HuH-7.5 (cell line): ENCODE data around the gene PLCG1.

Experiments used
- DNase-seq: peaks from one replicate; pipeline ENCODE4 v3.0.0; 2011; ENCODE audit warnings: low spot score

PLCG1 gene

GRCh38 chr20:41142919-41143318 lies 5.6 kb downstream of the PLCG1 start:
- DNase-seq = no peak

DNA sequence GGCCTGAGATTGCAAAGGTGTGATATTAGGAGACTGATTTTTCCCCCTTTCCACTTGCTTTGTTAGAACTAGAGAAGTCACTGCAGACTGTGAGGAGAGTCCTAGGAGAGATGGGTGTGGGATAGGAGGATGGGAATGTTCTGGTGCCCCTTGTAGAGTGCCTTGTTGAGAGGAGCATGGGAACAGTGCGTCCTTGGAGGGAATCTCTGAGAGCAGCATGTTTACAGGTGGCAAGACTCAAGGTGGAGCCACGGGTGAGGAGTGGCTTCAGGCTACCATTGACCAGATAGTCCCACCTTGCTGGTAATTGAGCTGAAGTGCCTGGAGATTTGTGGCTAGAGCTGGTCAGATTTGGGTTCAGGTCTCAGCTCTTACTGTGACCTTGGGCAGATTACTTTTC lies 6.0 kb downstream of the PLCG1 start:
- no peak for DNase-seq

GRCh38 chr20:41145317-41145716 lies 8.0 kb downstream of the PLCG1 start:
- DNase-seq = no peak

DNA sequence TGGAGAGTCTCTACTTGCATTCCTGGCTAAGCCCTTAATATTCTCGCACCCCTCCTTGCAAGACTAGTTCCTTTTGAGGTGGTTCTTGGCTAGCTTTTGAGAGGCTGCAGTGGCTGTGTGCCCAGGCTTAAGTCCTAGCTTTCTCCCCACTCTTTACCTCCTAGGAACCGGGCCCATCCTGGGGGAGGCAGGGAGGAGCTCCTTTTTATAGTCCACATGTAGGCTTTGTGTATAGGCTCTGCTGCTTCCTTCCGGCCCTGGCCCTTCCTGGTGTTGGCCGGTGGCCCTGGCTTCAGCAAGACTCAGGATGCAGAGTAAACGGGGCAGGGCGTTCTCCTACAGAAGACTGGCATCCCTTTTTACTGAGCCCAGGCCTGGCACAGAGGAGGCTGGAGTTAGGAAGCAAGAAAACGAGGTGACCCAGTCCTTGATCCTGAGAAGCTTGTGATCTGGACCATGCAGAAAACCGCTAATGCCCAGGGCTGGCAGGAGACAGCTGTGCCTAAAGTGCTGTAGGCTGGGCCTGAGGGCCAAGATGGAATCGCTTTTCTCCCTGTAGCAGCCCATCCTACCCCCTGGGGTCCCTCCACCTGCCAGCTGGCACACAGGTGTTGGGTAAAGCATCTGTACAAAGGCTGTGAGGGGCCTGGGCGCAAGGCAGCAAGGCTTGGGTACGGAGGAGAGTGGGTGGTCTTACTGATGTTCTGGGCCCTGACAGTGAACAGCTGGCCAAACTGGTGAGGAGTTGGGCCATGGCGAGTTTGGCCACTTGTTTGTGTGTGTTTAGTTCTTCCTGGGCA lies 8.7 kb downstream of the PLCG1 start:
- no peak for DNase-seq

GRCh38 chr20:41147767-41148191 lies 10.4 kb downstream of the PLCG1 start:
- DNase-seq = no peak

DNA sequence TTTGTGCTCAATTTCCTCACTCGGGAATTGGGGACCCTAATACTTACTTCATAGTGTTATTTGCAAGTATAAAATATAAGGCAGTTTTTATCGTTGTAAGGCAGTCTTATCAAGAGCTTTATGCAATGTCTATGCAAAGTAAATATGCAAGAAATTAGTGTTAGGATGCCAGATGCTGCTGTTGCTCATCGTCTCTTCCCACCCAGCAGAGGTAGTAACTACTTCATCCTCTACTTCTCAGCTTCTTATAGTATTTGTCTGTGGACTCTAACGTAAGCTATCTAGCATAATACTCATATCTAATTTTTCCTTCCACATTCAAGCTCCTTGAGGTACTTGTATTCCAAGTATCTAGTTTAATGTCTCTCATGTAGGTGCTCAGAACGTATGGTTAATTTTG lies 11.6 kb downstream of the PLCG1 start:
- DNase-seq = no peak

DNA sequence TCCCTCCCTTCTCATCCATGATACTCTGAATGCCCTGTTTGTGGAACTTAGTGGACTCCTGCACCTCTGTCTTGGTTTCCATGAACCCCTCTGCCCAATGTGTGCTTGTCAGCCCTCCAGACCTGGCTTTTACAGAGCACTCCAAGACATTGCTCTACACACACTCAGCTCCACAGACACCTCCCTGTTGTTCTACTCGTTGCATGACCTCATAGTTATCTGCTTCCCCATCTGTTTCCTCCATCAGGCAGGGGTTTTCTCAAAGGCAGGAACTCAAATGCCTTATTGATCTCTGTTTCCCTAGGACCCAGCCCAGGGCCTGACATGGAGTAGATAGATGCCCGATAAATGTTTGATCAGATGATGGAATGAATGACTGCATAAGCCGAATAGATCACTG lies 13.3 kb downstream of the PLCG1 start:
- no peak for DNase-seq

- DNase-seq = no peak
Observed at GRCh38 chr20:41151134-41151869, 14.0 kb downstream of the PLCG1 start.

DNA sequence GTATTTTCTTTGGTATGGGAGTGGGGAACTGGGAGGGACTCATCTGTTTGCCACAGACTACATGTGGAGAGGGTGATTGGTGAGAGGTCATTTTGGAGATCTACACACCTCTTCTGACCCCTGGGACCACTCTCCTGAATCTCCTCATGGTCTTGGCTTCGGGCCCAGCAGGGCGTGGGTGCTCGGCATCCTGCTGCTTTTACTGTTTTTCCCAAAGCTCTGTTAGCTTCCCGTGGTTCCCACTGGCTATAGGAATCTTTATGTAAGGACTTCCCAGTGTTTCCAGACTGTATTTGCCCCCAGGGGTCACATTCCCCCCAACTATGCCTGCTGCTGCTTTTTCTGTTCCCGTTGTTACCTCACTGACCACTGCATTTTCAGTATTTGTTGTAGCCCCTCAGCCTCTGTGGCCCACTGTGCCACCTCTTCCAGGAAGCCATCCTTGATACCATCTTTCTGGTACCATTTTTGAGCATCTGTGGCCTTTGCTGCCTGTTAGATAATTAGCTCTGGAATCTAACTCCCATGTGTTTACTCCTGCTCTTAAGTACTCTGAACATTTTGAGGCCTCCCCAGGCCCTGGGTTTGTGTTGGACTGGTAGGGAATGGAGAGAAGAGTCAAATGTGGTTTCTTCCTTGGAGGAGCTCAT lies 14.9 kb downstream of the PLCG1 start:
- DNase-seq = no peak

- DNase-seq = no peak
Observed at GRCh38 chr20:41154436-41155176, 17.3 kb downstream of the PLCG1 start.

GRCh38 chr20:41155261-41155660 lies 17.9 kb downstream of the PLCG1 start:
- DNase-seq = no peak

- DNase-seq = no peak
Observed at GRCh38 chr20:41158082-41158625, 20.8 kb downstream of the PLCG1 start.

DNA sequence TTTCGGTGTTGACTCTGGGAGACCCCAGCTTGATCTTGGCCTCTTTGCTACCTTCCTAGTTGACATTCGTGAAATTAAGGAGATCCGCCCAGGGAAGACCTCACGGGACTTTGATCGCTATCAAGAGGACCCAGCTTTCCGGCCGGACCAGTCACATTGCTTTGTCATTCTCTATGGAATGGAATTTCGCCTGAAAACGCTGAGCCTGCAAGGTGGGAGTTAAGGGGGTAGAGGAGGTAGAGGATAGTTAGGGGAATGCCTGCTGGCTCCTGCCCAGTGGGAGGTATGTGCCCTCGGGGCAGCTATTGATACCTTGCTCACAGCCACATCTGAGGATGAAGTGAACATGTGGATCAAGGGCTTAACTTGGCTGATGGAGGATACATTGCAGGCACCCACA lies 22.2 kb downstream of the PLCG1 start:
- no peak for DNase-seq

GRCh38 chr20:41160686-41161085 lies 23.3 kb downstream of the PLCG1 start:
- DNase-seq = no peak

DNA sequence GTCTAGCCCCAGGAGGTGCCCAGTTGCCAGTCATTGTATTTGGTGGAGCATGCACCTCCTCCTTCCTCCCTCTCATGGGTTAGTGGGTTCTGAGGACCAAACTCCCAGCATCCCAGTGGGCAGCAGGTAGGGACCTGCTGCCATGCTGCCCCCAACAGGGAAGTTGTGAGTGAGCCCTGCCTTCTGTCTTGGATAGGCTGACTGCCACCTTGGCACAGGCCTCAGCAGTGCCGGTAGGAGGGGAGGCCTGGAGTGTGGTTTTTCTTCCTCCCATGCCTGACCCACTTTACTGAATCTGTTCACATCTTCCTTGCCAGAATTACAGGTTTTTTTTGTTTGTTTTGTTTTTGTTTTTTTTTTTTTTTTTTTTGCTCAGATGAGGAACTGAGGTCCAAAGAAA lies 24.5 kb downstream of the PLCG1 start:
- no peak for DNase-seq

- no peak for DNase-seq
Observed at GRCh38 chr20:41162396-41162795, 25.1 kb downstream of the PLCG1 start.

GRCh38 chr20:41163821-41164220 lies 26.5 kb downstream of the PLCG1 start:
- no peak for DNase-seq

DNA sequence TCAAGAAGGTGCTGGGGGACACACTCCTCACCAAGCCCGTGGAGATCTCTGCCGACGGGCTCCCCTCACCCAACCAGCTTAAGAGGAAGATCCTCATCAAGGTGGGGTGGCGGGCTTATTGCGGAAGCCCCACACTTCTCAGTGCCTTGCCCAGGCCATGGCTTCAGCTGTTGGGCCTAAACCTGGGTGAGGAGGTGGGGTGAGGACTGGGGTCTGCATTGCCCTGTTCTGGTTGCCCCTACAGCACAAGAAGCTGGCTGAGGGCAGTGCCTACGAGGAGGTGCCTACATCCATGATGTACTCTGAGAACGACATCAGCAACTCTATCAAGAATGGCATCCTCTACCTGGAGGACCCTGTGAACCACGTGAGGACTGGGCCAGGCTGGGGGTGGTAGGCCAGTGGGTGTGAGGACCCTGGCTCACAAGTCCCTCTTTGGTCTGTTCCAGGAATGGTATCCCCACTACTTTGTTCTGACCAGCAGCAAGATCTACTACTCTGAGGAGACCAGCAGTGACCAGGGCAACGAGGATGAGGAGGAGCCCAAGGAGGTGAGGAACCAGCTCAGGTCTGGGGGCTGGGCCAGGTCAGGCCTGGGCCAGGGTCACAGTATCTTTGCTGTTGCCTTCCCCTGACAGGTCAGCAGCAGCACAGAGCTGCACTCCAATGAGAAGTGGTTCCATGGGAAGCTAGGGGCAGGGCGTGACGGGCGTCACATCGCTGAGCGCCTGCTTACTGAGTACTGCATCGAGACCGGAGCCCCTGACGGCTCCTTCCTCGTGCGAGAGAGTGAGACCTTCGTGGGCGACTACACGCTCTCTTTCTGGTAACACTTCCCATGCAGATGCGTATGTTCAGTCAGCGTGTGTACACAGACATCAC lies 27.9 kb downstream of the PLCG1 start:
- DNase-seq = no peak

- DNase-seq = no peak
Observed at GRCh38 chr20:41166201-41167117, 29.1 kb downstream of the PLCG1 start.

DNA sequence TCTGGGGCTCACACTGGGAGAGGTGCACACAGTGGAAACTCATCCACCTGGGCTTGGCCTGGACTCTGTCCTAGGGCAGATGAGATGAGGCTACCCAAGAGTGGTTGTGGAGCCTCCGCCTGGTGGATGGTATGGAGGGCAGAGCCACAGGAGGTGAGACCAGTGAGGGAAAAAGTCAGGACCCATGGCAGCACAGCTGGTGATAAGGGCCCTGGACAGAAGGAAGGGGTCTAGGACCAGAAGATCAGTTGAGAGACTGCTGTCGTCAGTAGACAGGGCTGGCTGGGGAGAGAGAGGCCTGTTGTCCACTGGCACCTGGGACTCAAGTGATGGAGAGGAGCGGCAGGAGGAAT lies 29.8 kb downstream of the PLCG1 start:
- DNase-seq = no peak
